Osteoblast (primary cell): ENCODE results near the gene CCT7. TPM values are rescaled to one million over a fixed set of nuclear protein-coding genes. Genes with fewer than 3 reads are reported as not detected.

Experiments used
- DNase-seq: peaks from one replicate; pipeline ENCODE4 v3.0.0; 2011; ENCODE audit warnings: low spot score, mixed read lengths; ENCODE audit not compliant: insufficient read length; ENCODE audit errors: missing footprints
- H2AFZ ChIP-seq: 2 replicates; pipeline ENCODE4 v1.6.0; 2011; ENCODE audit warnings: mild to moderate bottlenecking, low read length
- H3K27ac ChIP-seq: 2 replicates; pipeline ENCODE4 v1.5.1; 2011; ENCODE audit warnings: mild to moderate bottlenecking, low read depth, low read length, moderate library complexity
- H3K27me3 ChIP-seq: 2 replicates; pipeline ENCODE4 v1.6.0; 2012; ENCODE audit warnings: mild to moderate bottlenecking, control low read depth, inconsistent platforms, low read length, moderate library complexity; ENCODE audit not compliant: insufficient read depth
- H3K36me3 ChIP-seq: 2 replicates; pipeline ENCODE4 v1.5.1; 2011; ENCODE audit warnings: mild to moderate bottlenecking, low read length, control low read depth, moderate library complexity; ENCODE audit not compliant: insufficient read depth
- H3K4me1 ChIP-seq: 2 replicates; pipeline ENCODE4 v1.5.1; 2011; ENCODE audit warnings: mild to moderate bottlenecking, low read length, control low read depth, moderate library complexity; ENCODE audit not compliant: insufficient read depth
- H3K4me2 ChIP-seq: 2 replicates; pipeline ENCODE4 v1.6.0; 2011; ENCODE audit warnings: mild to moderate bottlenecking, low read length; ENCODE audit not compliant: insufficient read depth
- H3K4me3 ChIP-seq: fragments of 200-600 bp; sonication (generic); 3 replicates; pipeline ENCODE4 v1.5.1; 2012; ENCODE audit warnings: mild to moderate bottlenecking, low read length, inconsistent platforms; ENCODE audit not compliant: insufficient read depth
- H3K79me2 ChIP-seq: 2 replicates; pipeline ENCODE4 v1.6.0; 2012; ENCODE audit warnings: mild to moderate bottlenecking, low read length, control low read depth, inconsistent platforms; ENCODE audit not compliant: insufficient read depth
- H3K9me3 ChIP-seq: 2 replicates; pipeline ENCODE4 v1.5.1; 2011; ENCODE audit warnings: low read depth, low read length, control low read depth
- H4K20me1 ChIP-seq: 2 replicates; pipeline ENCODE4 v1.6.0; 2012; ENCODE audit warnings: mild to moderate bottlenecking, low read length, control low read depth; ENCODE audit not compliant: insufficient read depth
- total RNA-seq: library from RNA; depleted of rRNA; stranded (reverse); fragments of >200 nt; gene quantifications from 2 replicates; pipeline ENCODE4 v1.2.3, GENCODE V29; 2012
- TF ChIP-seq, protein P1 (sequence below): IDR thresholded peaks from 2 replicates; pipeline ENCODE4 v1.5.1; 2011; ENCODE audit warnings: mild to moderate bottlenecking, low read depth, low read length, moderate library complexity; ENCODE audit errors: extremely low read depth

The CCT7 gene
- total RNA-seq, 1 donor = 200 TPM

- Histone ChIP-seq H3K9me3 (no peaks in the 10 kb centered on the region), H3K36me3 (no peaks in the 10 kb centered on the region), H3K27ac (no peak overlapping the region), H4K20me1 (no peaks in the 10 kb centered on the region), H3K4me2 (peak overlapping the region; percentile 74), H3K27me3 (peaks cover 34% of the 10 kb centered on the region), H3K4me3 (no peak overlapping the region), H2AFZ (no peak overlapping the region), H3K4me1 (peaks cover 3% of the 10 kb centered on the region), H3K79me2 (no peaks in the 10 kb centered on the region)
- DNase-seq = peak; percentile 23
- TF ChIP-seq, protein P1, sequence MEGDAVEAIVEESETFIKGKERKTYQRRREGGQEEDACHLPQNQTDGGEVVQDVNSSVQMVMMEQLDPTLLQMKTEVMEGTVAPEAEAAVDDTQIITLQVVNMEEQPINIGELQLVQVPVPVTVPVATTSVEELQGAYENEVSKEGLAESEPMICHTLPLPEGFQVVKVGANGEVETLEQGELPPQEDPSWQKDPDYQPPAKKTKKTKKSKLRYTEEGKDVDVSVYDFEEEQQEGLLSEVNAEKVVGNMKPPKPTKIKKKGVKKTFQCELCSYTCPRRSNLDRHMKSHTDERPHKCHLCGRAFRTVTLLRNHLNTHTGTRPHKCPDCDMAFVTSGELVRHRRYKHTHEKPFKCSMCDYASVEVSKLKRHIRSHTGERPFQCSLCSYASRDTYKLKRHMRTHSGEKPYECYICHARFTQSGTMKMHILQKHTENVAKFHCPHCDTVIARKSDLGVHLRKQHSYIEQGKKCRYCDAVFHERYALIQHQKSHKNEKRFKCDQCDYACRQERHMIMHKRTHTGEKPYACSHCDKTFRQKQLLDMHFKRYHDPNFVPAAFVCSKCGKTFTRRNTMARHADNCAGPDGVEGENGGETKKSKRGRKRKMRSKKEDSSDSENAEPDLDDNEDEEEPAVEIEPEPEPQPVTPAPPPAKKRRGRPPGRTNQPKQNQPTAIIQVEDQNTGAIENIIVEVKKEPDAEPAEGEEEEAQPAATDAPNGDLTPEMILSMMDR = no peak
These were observed 51.1 kb downstream of the CCT7 start for GRCh38 chr2:73285159-73285739.

DNA sequence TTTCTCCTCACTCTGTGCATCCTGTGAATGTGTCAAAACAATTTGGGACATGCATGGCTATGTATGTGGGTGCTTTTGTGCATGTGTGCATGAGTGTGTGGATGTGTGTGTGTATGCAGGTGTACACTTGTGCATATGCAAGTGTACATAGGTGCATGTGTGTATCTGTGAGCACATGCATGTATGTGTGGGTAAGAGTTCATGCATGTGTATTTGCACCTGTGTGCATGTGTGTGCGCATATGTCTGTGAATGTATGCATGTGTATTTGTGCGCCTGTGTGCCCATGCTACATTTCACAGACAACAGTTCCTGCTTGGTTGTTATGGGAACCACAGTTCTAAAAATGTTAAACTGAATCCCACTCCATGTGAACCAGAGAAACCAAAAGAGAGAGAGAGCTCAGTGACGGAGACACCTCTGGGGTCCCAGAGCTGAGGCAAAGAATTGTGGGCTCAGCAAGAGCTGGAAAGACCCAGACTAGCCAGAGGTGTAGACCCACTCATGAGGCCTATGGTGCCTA is 52.1 kb downstream of the CCT7 start:
- H3K79me2 ChIP-seq = no peaks in the 10 kb centered on the region
- TF ChIP-seq, protein P1 = no peak
- H2AFZ ChIP-seq = no peak overlapping the region
- peaks cover 39% of the 10 kb centered on the region for H3K27me3 ChIP-seq
- H4K20me1 ChIP-seq = no peaks in the 10 kb centered on the region
- H3K27ac ChIP-seq = no peak overlapping the region
- no peaks in the 10 kb centered on the region for H3K36me3 ChIP-seq
- H3K4me1 ChIP-seq = peaks cover 3% of the 10 kb centered on the region
- peak; percentile 30 for DNase-seq
- H3K9me3 ChIP-seq = no peaks in the 10 kb centered on the region
- no peak overlapping the region for H3K4me2 ChIP-seq
- no peak overlapping the region for H3K4me3 ChIP-seq

DNA sequence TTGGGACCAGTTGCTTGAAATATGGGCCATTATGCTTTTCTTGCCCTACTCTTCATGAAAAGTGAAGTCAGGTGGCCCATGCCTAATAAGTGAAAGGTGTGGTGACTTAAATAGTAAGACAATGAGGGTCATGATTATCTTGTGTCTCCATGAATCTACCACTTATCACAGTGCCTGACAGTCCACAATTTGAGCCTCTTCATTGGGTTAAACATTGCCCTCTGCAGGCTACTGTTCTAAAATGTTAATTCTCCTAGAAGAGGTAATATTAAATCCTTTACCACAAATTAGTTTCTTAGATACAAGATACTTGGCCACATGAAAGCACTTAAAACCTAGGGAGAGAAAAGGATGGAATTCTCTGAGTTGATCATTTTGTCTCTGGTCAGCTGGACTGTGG is 55.2 kb downstream of the CCT7 start:
- Histone ChIP-seq H3K9me3 (no peaks in the 10 kb centered on the region), H3K79me2 (no peaks in the 10 kb centered on the region), H3K4me1 (no peaks in the 10 kb centered on the region), H3K4me2 (no peak overlapping the region), H3K27ac (no peak overlapping the region), H4K20me1 (no peaks in the 10 kb centered on the region), H3K4me3 (no peak overlapping the region), H3K27me3 (peaks cover 63% of the 10 kb centered on the region), H2AFZ (no peak overlapping the region), H3K36me3 (no peaks in the 10 kb centered on the region)
- TF ChIP-seq, protein P1 = no peak
- peak; percentile 37 for DNase-seq

DNA sequence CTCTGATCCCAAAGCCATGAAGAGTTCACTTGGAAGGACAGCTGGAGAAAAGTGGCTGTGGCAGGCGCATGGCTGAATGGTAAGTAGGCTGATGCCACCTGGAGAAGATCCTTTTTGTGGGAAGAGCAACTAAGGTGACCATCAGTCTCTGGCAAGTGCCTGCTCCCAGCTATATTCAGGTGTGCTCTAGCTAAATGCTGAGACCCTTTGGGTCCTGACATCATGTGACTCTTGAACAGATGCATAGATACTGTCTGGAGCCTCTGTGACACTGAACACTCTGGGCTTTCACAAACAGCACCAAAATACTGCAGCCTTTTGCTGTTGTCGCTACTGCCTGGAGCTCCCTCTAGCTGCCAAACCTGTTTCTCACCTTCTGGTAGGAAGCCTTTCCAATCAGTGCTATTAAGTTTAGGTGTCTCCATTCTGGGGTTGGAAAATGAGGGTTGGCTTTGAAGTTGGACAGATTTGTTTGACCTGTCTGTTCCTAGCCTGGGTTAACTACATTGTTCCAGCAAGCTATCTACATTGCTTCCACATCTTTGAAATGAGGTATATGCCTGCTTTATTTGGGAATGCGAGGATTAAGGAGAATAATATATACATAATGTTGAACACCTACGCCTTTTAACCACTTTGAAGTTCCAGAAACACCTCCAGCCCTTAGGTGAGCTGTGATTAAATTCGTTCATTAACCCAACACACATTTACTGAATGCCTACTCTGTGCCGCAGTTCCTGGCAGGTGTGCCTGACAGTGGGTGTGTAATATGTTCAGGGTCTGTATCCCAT is 56.1 kb downstream of the CCT7 start:
- Histone ChIP-seq H3K4me1 (no peaks in the 10 kb centered on the region), H3K4me2 (no peak overlapping the region), H3K27me3 (peaks cover 64% of the 10 kb centered on the region), H3K36me3 (no peaks in the 10 kb centered on the region), H3K79me2 (no peaks in the 10 kb centered on the region), H3K4me3 (no peak overlapping the region), H4K20me1 (no peaks in the 10 kb centered on the region), H3K27ac (no peak overlapping the region), H2AFZ (no peak overlapping the region), H3K9me3 (no peaks in the 10 kb centered on the region)
- TF ChIP-seq, protein P1 = peak; percentile 67
- peak; percentile 77 for DNase-seq
